SK-N-SH treated with all-trans-retinoic acid at 6 μM for 48 hours (cell line): ENCODE measurements around the gene DNAJC24.

Source experiments
- ATAC-seq: fragments of 200-7000 bp; cut with Tn5 transposase; 3 replicates; pipeline ENCODE4 v1.9.1; 2020; ENCODE audit warnings: mild to moderate bottlenecking, moderate library complexity
- ARNTL ChIP-seq: fragments of 450-650 bp; formaldehyde crosslinking; IDR thresholded peaks from 2 replicates; pipeline ENCODE4 v1.5.0; 2020; ENCODE audit warnings: low read depth, mild to moderate bottlenecking, moderate library complexity, borderline replicate concordance
- BACH2 ChIP-seq: fragments of 250-450 bp; sonication (Bioruptor Pico); IDR thresholded peaks from 2 replicates; pipeline ENCODE4 v1.9.0; 2021; ENCODE audit warnings: mild to moderate bottlenecking, borderline replicate concordance
- CREB5 ChIP-seq: fragments of 250-450 bp; sonication (Bioruptor Pico); IDR thresholded peaks from 2 replicates; pipeline ENCODE4 v1.5.1; 2020; ENCODE audit warnings: low read depth, mild to moderate bottlenecking, moderate library complexity
- CSDC2 ChIP-seq: fragments of 250-450 bp; sonication (Bioruptor Pico); IDR thresholded peaks from 2 replicates; pipeline ENCODE4 v1.5.0; 2020; ENCODE audit warnings: mild to moderate bottlenecking, moderate library complexity
- CSRNP3 ChIP-seq: fragments of 250-450 bp; sonication (Bioruptor Pico); IDR thresholded peaks from 2 replicates; pipeline ENCODE4 v1.5.1; 2021; ENCODE audit warnings: mild to moderate bottlenecking, moderate library complexity
- ESRRG ChIP-seq: fragments of 250-450 bp; sonication (Bioruptor Pico); IDR thresholded peaks from 2 replicates; pipeline ENCODE4 v1.6.1; 2021; ENCODE audit warnings: mild to moderate bottlenecking
- GLIS3 ChIP-seq: fragments of 250-450 bp; sonication (Bioruptor Pico); IDR thresholded peaks from 2 replicates; pipeline ENCODE4 v1.5.0; 2020; ENCODE audit warnings: mild to moderate bottlenecking, moderate library complexity
- ISL1 ChIP-seq: fragments of 250-450 bp; sonication (Bioruptor Pico); IDR thresholded peaks from 2 replicates; pipeline ENCODE4 v2.1.2; 2022; ENCODE audit warnings: mild to moderate bottlenecking, moderate library complexity
- OSR1 ChIP-seq: fragments of 250-450 bp; sonication (Bioruptor Pico); IDR thresholded peaks from 2 replicates; pipeline ENCODE4 v1.8.0; 2022; ENCODE audit warnings: moderate library complexity, mild to moderate bottlenecking, inconsistent platforms
- PATZ1 ChIP-seq: fragments of 250-450 bp; sonication (Bioruptor Pico); IDR thresholded peaks from 2 replicates; pipeline ENCODE4 v1.8.0; 2020; ENCODE audit warnings: mild to moderate bottlenecking, moderate library complexity, borderline replicate concordance
- POU6F1 ChIP-seq: fragments of 250-450 bp; sonication (Bioruptor Pico); IDR thresholded peaks from 2 replicates; pipeline ENCODE4 v1.8.0; 2021; ENCODE audit warnings: low read depth, mild to moderate bottlenecking, moderate library complexity, borderline replicate concordance
- PPARA ChIP-seq: fragments of 250-450 bp; sonication (Bioruptor Pico); IDR thresholded peaks from 2 replicates; pipeline ENCODE4 v1.5.0; 2020; ENCODE audit warnings: mild to moderate bottlenecking, borderline replicate concordance
- RARB ChIP-seq: fragments of 250-450 bp; sonication (Bioruptor Pico); IDR thresholded peaks from 2 replicates; pipeline ENCODE4 v1.8.0; 2021; ENCODE audit warnings: mild to moderate bottlenecking, moderate library complexity
- SNAI2 ChIP-seq: fragments of 250-450 bp; sonication (Bioruptor Pico); IDR thresholded peaks from 2 replicates; pipeline ENCODE4 v1.5.0; 2020; ENCODE audit warnings: mild to moderate bottlenecking, moderate library complexity
- TOX ChIP-seq: fragments of 250-450 bp; sonication (Bioruptor Pico); IDR thresholded peaks from 2 replicates; pipeline ENCODE4 v1.8.0; 2021; ENCODE audit warnings: mild to moderate bottlenecking, moderate library complexity, borderline replicate concordance
- TSHZ2 ChIP-seq: fragments of 250-450 bp; sonication (Bioruptor Pico); IDR thresholded peaks from 2 replicates; pipeline ENCODE4 v1.5.0; 2020; ENCODE audit warnings: mild to moderate bottlenecking, moderate library complexity
- ZC3H10 ChIP-seq: fragments of 250-450 bp; sonication (Bioruptor Pico); IDR thresholded peaks from 2 replicates; pipeline ENCODE4 v1.5.1; 2021; ENCODE audit warnings: mild to moderate bottlenecking, moderate library complexity
- ZFP3 ChIP-seq: fragments of 250-450 bp; sonication (Bioruptor Pico); IDR thresholded peaks from 2 replicates; pipeline ENCODE4 v1.5.0; 2020; ENCODE audit warnings: mild to moderate bottlenecking, moderate library complexity
- ZFP30 ChIP-seq: fragments of 450-650 bp; formaldehyde crosslinking; IDR thresholded peaks from 2 replicates; pipeline ENCODE4 v1.5.0; 2022; ENCODE audit warnings: mild to moderate bottlenecking, moderate library complexity
- ZNF565 ChIP-seq: fragments of 450-650 bp; formaldehyde crosslinking; conservative IDR thresholded peaks from 2 replicates; pipeline ENCODE4 v1.5.0; 2020; ENCODE audit warnings: low read depth, mild to moderate bottlenecking, moderate library complexity
- ZNF70 ChIP-seq: fragments of 450-650 bp; formaldehyde crosslinking; IDR thresholded peaks from 2 replicates; pipeline ENCODE4 v1.5.0; 2020; ENCODE audit warnings: mild to moderate bottlenecking, moderate library complexity
- ZNF8 ChIP-seq: fragments of 450-650 bp; formaldehyde crosslinking; IDR thresholded peaks from 2 replicates; pipeline ENCODE4 v1.5.0; 2020; ENCODE audit warnings: mild to moderate bottlenecking, moderate library complexity

DNAJC24 gene

GRCh38 chr11:31443802-31444201 lies 74.1 kb downstream of the DNAJC24 start:
- TF ChIP-seq ZFP30 (CRISPR knock-in tag) (no peak), OSR1 (no peak), ZNF70 (CRISPR knock-in tag) (no peak), ZNF8 (CRISPR knock-in tag) (no peak), TOX (no peak), ZC3H10 (CRISPR knock-in tag) (no peak), CSRNP3 (CRISPR knock-in tag) (no peak), ARNTL (CRISPR knock-in tag) (no peak), PPARA (CRISPR knock-in tag) (no peak), CSDC2 (CRISPR knock-in tag) (no peak), ISL1 (CRISPR knock-in tag) (no peak), ZNF565 (CRISPR knock-in tag) (no peak), POU6F1 (CRISPR knock-in tag) (no peak), TSHZ2 (no peak), CREB5 (CRISPR knock-in tag) (no peak), ZFP3 (CRISPR knock-in tag) (no peak), PATZ1 (no peak), SNAI2 (CRISPR knock-in tag) (no peak), RARB (CRISPR knock-in tag) (no peak), BACH2 (CRISPR knock-in tag) (no peak)
- ATAC-seq = no peak

- TF ChIP-seq PATZ1 = no peak
- no peak for TF ChIP-seq ZFP30 (CRISPR knock-in tag)
- no peak for TF ChIP-seq ARNTL (CRISPR knock-in tag)
- TF ChIP-seq CREB5 (CRISPR knock-in tag) = no peak
- no peak for TF ChIP-seq RARB (CRISPR knock-in tag)
- TF ChIP-seq GLIS3 (CRISPR knock-in tag) = no peak
- no peak for TF ChIP-seq TOX
- TF ChIP-seq SNAI2 (CRISPR knock-in tag) = no peak
- TF ChIP-seq ZFP3 (CRISPR knock-in tag) = no peak
- TF ChIP-seq ISL1 (CRISPR knock-in tag) = no peak
- TF ChIP-seq ZNF70 (CRISPR knock-in tag) = no peak
- TF ChIP-seq CSDC2 (CRISPR knock-in tag) = no peak
- no peak for TF ChIP-seq PPARA (CRISPR knock-in tag)
- TF ChIP-seq ESRRG (CRISPR knock-in tag) = no peak
- ATAC-seq = 0 out of 3 replicates have a peak, but pooled peaks have one; percentile 22
Observed at GRCh38 chr11:31445621-31446020, 76.0 kb downstream of the DNAJC24 start.
